OCI-LY1 (cell line): ENCODE results near the gene ZNF366.

Source experiments
- H2AFZ ChIP-seq: fragments of 200-600 bp; sonication (generic), shearing (Covaris generic); 2 replicates; pipeline ENCODE4 v1.6.0; 2014; ENCODE audit warnings: antibody characterized with exemption, mild to moderate bottlenecking, low read length
- H3F3A ChIP-seq: fragments of 200-600 bp; sonication (generic), shearing (Covaris generic); 2 replicates; pipeline ENCODE4 v1.6.0; 2014; ENCODE audit warnings: mild to moderate bottlenecking, antibody characterized with exemption, low read length, moderate library complexity; ENCODE audit not compliant: insufficient read depth
- H3K27ac ChIP-seq: fragments of 200-600 bp; sonication (generic); 2 replicates; pipeline ENCODE4 v1.5.1; 2014; ENCODE audit warnings: low read length, mixed run types, mild to moderate bottlenecking, low read depth; ENCODE audit not compliant: poor library complexity, severe bottlenecking
- H3K27me3 ChIP-seq: fragments of 200-600 bp; sonication (generic); 2 replicates; pipeline ENCODE4 v1.6.0; 2014; ENCODE audit warnings: antibody characterized with exemption, mild to moderate bottlenecking, low read length, moderate library complexity; ENCODE audit not compliant: insufficient read depth
- H3K36me3 ChIP-seq: fragments of 200-600 bp; sonication (generic); 2 replicates; pipeline ENCODE4 v1.6.1; 2014; ENCODE audit warnings: mild to moderate bottlenecking, antibody characterized with exemption, low read length, moderate library complexity, mixed read lengths; ENCODE audit not compliant: insufficient read depth
- H3K4me1 ChIP-seq: fragments of 200-600 bp; sonication (generic); 2 replicates; pipeline ENCODE4 v1.5.1; 2014; ENCODE audit warnings: mild to moderate bottlenecking, low read length, moderate library complexity; ENCODE audit not compliant: insufficient read depth, severe bottlenecking
- H3K4me2 ChIP-seq: fragments of 200-600 bp; sonication (generic), shearing (Covaris generic); 2 replicates; pipeline ENCODE4 v1.6.1; 2014; ENCODE audit warnings: low read length
- H3K4me3 ChIP-seq: fragments of 200-600 bp; sonication (generic); 2 replicates; pipeline ENCODE4 v1.5.1; 2014; ENCODE audit warnings: low read length, low read depth, mild to moderate bottlenecking, mixed read lengths; ENCODE audit not compliant: poor library complexity, severe bottlenecking
- H3K79me2 ChIP-seq: fragments of 200-600 bp; shearing (Covaris generic); 2 replicates; pipeline ENCODE4 v1.6.1; 2016; ENCODE audit warnings: mixed run types, low read length, mixed read lengths; ENCODE audit not compliant: insufficient read depth
- H3K9ac ChIP-seq: fragments of 200-600 bp; sonication (generic), shearing (Covaris generic); 2 replicates; pipeline ENCODE4 v1.6.1; 2014; ENCODE audit warnings: mild to moderate bottlenecking, low read length, mixed read lengths
- H3K9me2 ChIP-seq: fragments of 200-600 bp; sonication (generic), shearing (Covaris generic); 2 replicates; pipeline ENCODE4 v1.6.1; 2014; ENCODE audit warnings: low read depth, mild to moderate bottlenecking, low read length, mixed read lengths
- H3K9me3 ChIP-seq: fragments of 200-600 bp; shearing (Covaris generic); 2 replicates; pipeline ENCODE4 v1.6.1; 2014; ENCODE audit warnings: low read length, mixed read lengths
- H4K20me1 ChIP-seq: fragments of 200-600 bp; sonication (generic), shearing (Covaris generic); 2 replicates; pipeline ENCODE4 v1.6.0; 2016; ENCODE audit warnings: mild to moderate bottlenecking, low read length; ENCODE audit not compliant: insufficient read depth
- EZH2 ChIP-seq: fragments of 200-600 bp; sonication (generic), shearing (Covaris generic); IDR thresholded peaks from 2 replicates; pipeline ENCODE4 v1.8.0; 2017; ENCODE audit warnings: borderline replicate concordance, mixed run types, mild to moderate bottlenecking, antibody characterized with exemption, low read length, moderate library complexity, mixed read lengths
- TF ChIP-seq, protein P1 (sequence below): fragments of 200-600 bp; sonication (generic), shearing (Covaris generic); IDR thresholded peaks from 2 replicates; pipeline ENCODE4 v1.5.1; 2017; ENCODE audit warnings: mild to moderate bottlenecking, antibody characterized with exemption, low read length, moderate library complexity, mixed read lengths

ZNF366 gene

DNA sequence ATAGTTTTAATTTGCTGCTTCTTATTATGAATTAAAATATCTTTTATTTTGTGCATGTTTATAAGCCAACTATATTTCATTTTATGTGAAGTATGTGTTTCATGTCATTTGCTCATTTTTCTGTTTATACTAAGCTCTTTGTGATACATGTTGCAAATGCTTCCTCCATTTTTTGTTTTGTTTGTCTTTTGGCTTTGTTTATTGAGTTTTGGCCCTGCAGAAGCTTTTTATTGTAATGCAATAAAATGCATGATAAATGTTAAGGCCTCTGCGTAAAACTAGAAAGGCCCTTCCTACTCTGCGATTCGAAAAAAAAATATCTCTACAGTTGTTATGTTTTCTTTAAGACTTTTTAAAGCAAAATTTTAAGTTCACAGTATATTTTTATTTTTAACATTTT is 9.4 kb downstream of the ZNF366 start:
- Histone ChIP-seq H3K4me2 (no peak overlapping the region), H3K9me3 (no peaks in the 10 kb centered on the region), H3K9me2 (no peaks in the 10 kb centered on the region), H3K9ac (no peak overlapping the region), H3K27me3 (no peaks in the 10 kb centered on the region), H3K79me2 (no peaks in the 10 kb centered on the region), H2AFZ (no peak overlapping the region), H3K4me3 (no peak overlapping the region), H3K27ac (no peak overlapping the region), H3K36me3 (no peaks in the 10 kb centered on the region), H3F3A (no peaks in the 10 kb centered on the region), H4K20me1 (no peaks in the 10 kb centered on the region), H3K4me1 (no peaks in the 10 kb centered on the region)
- TF ChIP-seq EZH2: no peak
- TF ChIP-seq, protein P1, sequence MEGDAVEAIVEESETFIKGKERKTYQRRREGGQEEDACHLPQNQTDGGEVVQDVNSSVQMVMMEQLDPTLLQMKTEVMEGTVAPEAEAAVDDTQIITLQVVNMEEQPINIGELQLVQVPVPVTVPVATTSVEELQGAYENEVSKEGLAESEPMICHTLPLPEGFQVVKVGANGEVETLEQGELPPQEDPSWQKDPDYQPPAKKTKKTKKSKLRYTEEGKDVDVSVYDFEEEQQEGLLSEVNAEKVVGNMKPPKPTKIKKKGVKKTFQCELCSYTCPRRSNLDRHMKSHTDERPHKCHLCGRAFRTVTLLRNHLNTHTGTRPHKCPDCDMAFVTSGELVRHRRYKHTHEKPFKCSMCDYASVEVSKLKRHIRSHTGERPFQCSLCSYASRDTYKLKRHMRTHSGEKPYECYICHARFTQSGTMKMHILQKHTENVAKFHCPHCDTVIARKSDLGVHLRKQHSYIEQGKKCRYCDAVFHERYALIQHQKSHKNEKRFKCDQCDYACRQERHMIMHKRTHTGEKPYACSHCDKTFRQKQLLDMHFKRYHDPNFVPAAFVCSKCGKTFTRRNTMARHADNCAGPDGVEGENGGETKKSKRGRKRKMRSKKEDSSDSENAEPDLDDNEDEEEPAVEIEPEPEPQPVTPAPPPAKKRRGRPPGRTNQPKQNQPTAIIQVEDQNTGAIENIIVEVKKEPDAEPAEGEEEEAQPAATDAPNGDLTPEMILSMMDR: no peak

GRCh38 chr5:72495410-72495809 is 11.8 kb downstream of the ZNF366 start:
- Histone ChIP-seq H2AFZ (no peak overlapping the region), H3K9me3 (no peaks in the 10 kb centered on the region), H4K20me1 (no peaks in the 10 kb centered on the region), H3F3A (no peaks in the 10 kb centered on the region), H3K9ac (no peak overlapping the region), H3K4me2 (no peak overlapping the region), H3K4me1 (no peaks in the 10 kb centered on the region), H3K27ac (no peak overlapping the region), H3K27me3 (no peaks in the 10 kb centered on the region), H3K36me3 (no peaks in the 10 kb centered on the region), H3K9me2 (no peaks in the 10 kb centered on the region), H3K4me3 (no peak overlapping the region), H3K79me2 (no peaks in the 10 kb centered on the region)
- TF ChIP-seq EZH2: no peak
- TF ChIP-seq, protein P1: no peak

DNA sequence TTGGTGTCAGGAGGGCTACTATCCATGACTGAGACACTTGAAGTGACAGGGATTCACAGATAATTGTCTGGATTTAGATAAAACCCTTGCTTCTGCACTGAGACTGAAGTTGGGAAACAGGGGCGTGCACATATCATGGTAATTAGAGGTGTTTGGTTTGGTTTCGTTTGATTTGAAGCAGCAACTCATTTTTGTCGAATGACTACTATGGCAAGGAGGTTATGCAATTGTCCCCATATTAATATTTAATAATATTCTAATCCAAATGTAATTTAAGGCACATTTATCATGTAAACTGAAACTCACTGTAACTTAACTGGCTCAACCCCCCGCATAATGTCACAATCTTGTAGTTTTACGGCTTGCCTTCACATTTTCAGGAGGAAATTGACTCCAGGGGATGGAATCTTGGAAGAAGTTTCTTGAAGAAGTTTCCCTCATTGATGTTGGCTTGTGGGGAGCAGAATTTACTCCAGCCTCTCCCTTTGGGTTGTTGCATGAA is 12.5 kb downstream of the ZNF366 start:
- Histone ChIP-seq H3K9ac (no peak overlapping the region), H3K4me2 (no peak overlapping the region), H3K9me3 (no peaks in the 10 kb centered on the region), H3K9me2 (no peaks in the 10 kb centered on the region), H2AFZ (no peak overlapping the region), H3F3A (no peaks in the 10 kb centered on the region), H4K20me1 (no peaks in the 10 kb centered on the region), H3K27ac (no peak overlapping the region), H3K79me2 (no peaks in the 10 kb centered on the region), H3K36me3 (no peaks in the 10 kb centered on the region), H3K4me3 (no peak overlapping the region), H3K27me3 (no peaks in the 10 kb centered on the region), H3K4me1 (no peaks in the 10 kb centered on the region)
- TF ChIP-seq, protein P1: no peak
- TF ChIP-seq EZH2: no peak
